ENCODE measurements around the gene STAC3. TPM values are rescaled to one million over a fixed set of nuclear protein-coding genes. Genes with fewer than 3 reads are reported as not detected.

STAC3 gene
- total and polyA plus RNA-seq, 2 of the 8 experiments (the other 6 are each of a cell fraction or from before 2014, with no cell fraction given) = 0.70 to 1.3 TPM

- Histone ChIP-seq H3K9ac (replicated peaks in 1 of 4; ENCODE audit: extremely low read depth in 1 of 4, low read depth in 3 of 4, low read length in 3 of 4) (no peak overlapping the region), H4K91ac (replicated peaks; ENCODE audit: insufficient read length, low read length) (no peak overlapping the region), H3K79me1 (ENCODE audit: low read depth, low read length) (no peaks in the 10 kb centered on the region), H3K36me3 (ENCODE audit: control insufficient read depth in 2 of 4, insufficient read depth in 4 of 4, low read length in 3 of 4) (no peaks in the 10 kb centered on the region), H2BK5ac (ENCODE audit: low read depth, low read length) (no peak overlapping the region), H3K4ac (replicated peaks; ENCODE audit: insufficient read length, low read depth, low read length) (no peak overlapping the region), H4K5ac (ENCODE audit: insufficient read length, low read depth, low read length) (no peak overlapping the region), H3K9me3 (ENCODE audit: insufficient read depth in 2 of 2, low read depth in 1 of 2, low read length in 1 of 2) (no peaks in the 10 kb centered on the region; a peak in 1 of 4 replicates), H3K23me2 (ENCODE audit: low read depth, low read length) (0 out of 2 replicates have a peak, but pooled peaks cover 2% of the 10 kb centered on the region), H3K4me2 (ENCODE audit: insufficient read depth in 1 of 2, low read depth in 2 of 2, low read length in 2 of 2) (no peak overlapping the region; a peak in 1 of 4 replicates), H3K27me3 (replicated peaks in 1 of 4; ENCODE audit: control insufficient read depth in 3 of 4, extremely low read depth in 1 of 4, insufficient read depth in 3 of 4, low read length in 3 of 4) (no peaks in the 10 kb centered on the region), H2AK5ac (ENCODE audit: low read depth, low read length) (no peak overlapping the region), H3K56ac (replicated peaks; ENCODE audit: insufficient read length, low read depth, low read length) (no peak overlapping the region), H3K23ac (ENCODE audit: insufficient read length) (no peak overlapping the region), H3K18ac (ENCODE audit: extremely low read depth, low read length) (no peak overlapping the region), H2AFZ (ENCODE audit: low read length) (no peak overlapping the region), H2BK15ac (ENCODE audit: low read length) (no peak overlapping the region), H3K4me1 (replicated peaks in 1 of 4; ENCODE audit: control insufficient read depth in 3 of 4, insufficient read depth in 4 of 4, low read length in 3 of 4) (peaks cover 2 to 8% (median 4%) of the 10 kb centered on the region in 4 experiments; a peak in 6 of 7 replicates), H4K8ac (ENCODE audit: extremely low read depth, insufficient read depth, low read length) (no peak overlapping the region), H2BK20ac (ENCODE audit: low read length) (no peak overlapping the region), H2BK12ac (ENCODE audit: low read depth, low read length) (no peak overlapping the region), H3K4me3 (ENCODE audit: extremely low read depth in 1 of 4, insufficient read depth in 2 of 4, low read depth in 3 of 4, low read length in 4 of 4) (no peak overlapping the region), H4K20me1 (replicated peaks in 1 of 2; ENCODE audit: control insufficient read depth in 1 of 2, insufficient read depth in 2 of 2, low read length in 2 of 2) (no peaks in the 10 kb centered on the region), H2BK120ac (replicated peaks; ENCODE audit: low read depth, low read length) (no peak overlapping the region), H3K27ac (ENCODE audit: low read depth, low read length) (no peak overlapping the region), H3K79me2 (ENCODE audit: control insufficient read depth in 1 of 2, insufficient read depth in 2 of 2, low read length in 2 of 2) (no peaks in the 10 kb centered on the region), H3K14ac (ENCODE audit: insufficient read length) (no peak overlapping the region)
- FAIRE-seq = no peak
- POLR2A ChIA-PET (ENCODE audit: partially characterized antibody) = interaction anchor here (0.9 to 23.7 kb wide), 5 partner anchors 10 to 204 kb away, joined by 3 to 852 read pairs (median 5); partner anchors contain the start of genes INHBE and SHMT2
- CTCF ChIA-PET (ENCODE audit: partially characterized antibody) = interaction anchor here (0.9 to 27.9 kb wide), 11 partner anchors 9 to 224 kb away, joined by 3 to 726 read pairs (median 26); partner anchors contain the start of genes GLI1, INHBE, NXPH4 and SHMT2
- no peak for DNase-seq (ENCODE audit: low read depth in 1 of 2, low spot score in 2 of 2)
- WGBS, 2 experiments (ENCODE audit: extremely low coverage in 1 of 2, insufficient coverage in 1 of 2, insufficient read length in 1 of 2, insufficient replicate concordance in 2 of 2, low coverage in 1 of 2, low lambda C conversion rate in 2 of 2, missing lambda C conversion rate in 1 of 2) = 85 to 100% methylated on average over 2 to 3 of the region's 3 CpGs
- TF ChIP-seq EGR1 (IDR thresholded peaks at IDR 0.05; ENCODE audit: borderline replicate concordance, low read depth, low read length) = no peak
- TF ChIP-seq ZNF274 (IDR thresholded peaks at IDR 0.05; ENCODE audit: borderline replicate concordance, extremely low read depth, low read length) = no peak
- TF ChIP-seq JUN (IDR thresholded peaks at IDR 0.05; ENCODE audit: low read depth, low read length) = no peak
- no peak for TF ChIP-seq RBBP5 (IDR thresholded peaks at IDR 0.05; ENCODE audit: borderline replicate concordance, low read depth, low read length)
- TF ChIP-seq POU5F1 (IDR thresholded peaks at IDR 0.05; ENCODE audit: low read depth, low read length) = no peak
- TF ChIP-seq, protein P1, sequence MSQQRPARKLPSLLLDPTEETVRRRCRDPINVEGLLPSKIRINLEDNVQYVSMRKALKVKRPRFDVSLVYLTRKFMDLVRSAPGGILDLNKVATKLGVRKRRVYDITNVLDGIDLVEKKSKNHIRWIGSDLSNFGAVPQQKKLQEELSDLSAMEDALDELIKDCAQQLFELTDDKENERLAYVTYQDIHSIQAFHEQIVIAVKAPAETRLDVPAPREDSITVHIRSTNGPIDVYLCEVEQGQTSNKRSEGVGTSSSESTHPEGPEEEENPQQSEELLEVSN (IDR thresholded peaks at IDR 0.05) = no peak
- no peak for TF ChIP-seq YY1 (IDR thresholded peaks at IDR 0.05; ENCODE audit: low read depth, low read length)
- no peak for TF ChIP-seq TBP (IDR thresholded peaks at IDR 0.05; ENCODE audit: low read depth, low read length)
- TF ChIP-seq FOSL1 (IDR thresholded peaks at IDR 0.05; ENCODE audit: insufficient read depth, low read depth, low read length) = no peak
- no peak for TF ChIP-seq SP1 (IDR thresholded peaks at IDR 0.05; ENCODE audit: low read depth, low read length)
- TF ChIP-seq HDAC6 (IDR thresholded peaks at IDR 0.05; ENCODE audit: low read depth, low read length) = no peak
These were observed 446 bp downstream of the STAC3 start for GRCh38 chr12:57250541-57250940.
